Activated T-cell treated with anti-CD3 and anti-CD28 coated beads, Interleukin-2, amount 50 U/mL, for 72 hours (primary cell): ENCODE data around the gene PDF. TPM values are rescaled to one million over a fixed set of nuclear protein-coding genes. Genes with fewer than 3 reads are reported as not detected.
A peak's percentile ranks its signal among the peaks of the same experiment; 100 is the strongest.
"Not testable (repeated sequence)": the region's sequence is repeated elsewhere in the genome, so short reads cannot be mapped to it uniquely, and the experiment has no call there.

Experiments used
- ATAC-seq, 2 donors: fragments of 150-1000 bp; cut with Tn5 transposase; replicated peaks in 1 of 2; 2 replicates each; pipeline ENCODE4 v1.10.0; 2021; ENCODE audit warnings: moderate library complexity in 2 of 2, mild to moderate bottlenecking in 1 of 2
- DNase-seq, 2 donors: peaks; one replicate each; pipeline ENCODE4 v3.0.0; 2021 to 2022; ENCODE audit warnings: mixed read lengths in 1 of 2
- H3K27ac Mint-ChIP-seq: one replicate; pipeline ENCODE4 v1.8.0; 2022; ENCODE audit warnings: mild to moderate bottlenecking, moderate library complexity, mixed read lengths
- H3K27me3 Mint-ChIP-seq: one replicate; pipeline ENCODE4 v1.8.0; 2022; ENCODE audit warnings: low read depth, mixed read lengths
- H3K36me3 Mint-ChIP-seq, 2 donors: one replicate each; pipeline ENCODE4 v1.8.0; 2022; ENCODE audit warnings: mixed read lengths in 2 of 2, mild to moderate bottlenecking in 1 of 2; ENCODE audit not compliant: insufficient read depth in 2 of 2
- H3K4me1 Mint-ChIP-seq: one replicate; pipeline ENCODE4 v1.8.0; 2022; ENCODE audit warnings: low read depth, mixed read lengths
- H3K4me3 Mint-ChIP-seq, 2 donors: one replicate each; pipeline ENCODE4 v1.8.0; 2022; ENCODE audit warnings: mild to moderate bottlenecking in 2 of 2, mixed read lengths in 2 of 2, moderate library complexity in 2 of 2
- H3K9me3 Mint-ChIP-seq, 2 donors: one replicate each; pipeline ENCODE4 v1.8.0; 2022; ENCODE audit warnings: mixed read lengths in 2 of 2
- total RNA-seq, 2 donors: library from RNA; stranded (reverse); gene quantifications; one replicate each; pipeline ENCODE4 v1.2.3, GENCODE V29; 2022

PDF gene
- total RNA-seq, 2 donors from 2014 or later = 9.9 to 10.1 TPM

GRCh38 chr16:69307856-69308255, 22.5 kb downstream of the PDF start:
- Mint-ChIP-seq H3K27ac (no peak overlapping the region), H3K4me3 (no peak overlapping the region), H3K27me3 (no peaks in the 10 kb centered on the region), H3K36me3 (peaks cover 0 to 4% of the 10 kb centered on the region in 2 donors), H3K9me3 (no peaks in the 10 kb centered on the region), H3K4me1 (peaks cover 13% of the 10 kb centered on the region)
- no peak for DNase-seq
- ATAC-seq = no peak

DNA sequence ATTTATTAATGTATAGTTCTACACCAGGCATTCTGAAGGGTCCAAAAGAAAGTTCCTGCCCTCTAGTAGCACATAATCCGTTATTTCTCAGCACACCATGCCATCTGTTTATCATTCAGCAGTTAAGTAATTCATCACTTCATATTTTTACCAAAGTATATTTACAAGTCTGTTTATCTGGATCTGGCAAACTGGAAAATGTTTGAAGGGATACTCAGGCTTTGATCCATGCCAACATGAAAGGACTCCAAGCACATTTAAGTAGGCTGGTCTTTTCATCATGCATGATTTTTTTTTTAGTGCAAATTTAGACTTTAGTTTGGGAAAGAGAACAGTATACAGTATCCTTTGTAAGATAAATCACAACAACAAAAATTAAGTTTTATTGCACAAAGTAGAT, 23.3 kb downstream of the PDF start:
- DNase-seq (no peak), ATAC-seq (no peak)
- Mint-ChIP-seq H3K9me3 (no peaks in the 10 kb centered on the region), H3K4me3 (no peak overlapping the region), H3K27ac (no peak overlapping the region), H3K4me1 (peaks cover 10% of the 10 kb centered on the region), H3K27me3 (no peaks in the 10 kb centered on the region), H3K36me3 (peaks cover 0 to 3% of the 10 kb centered on the region in 2 donors)

- no peaks in the 10 kb centered on the region for H3K9me3 Mint-ChIP-seq
- H3K27me3 Mint-ChIP-seq = no peaks in the 10 kb centered on the region
- peaks cover 6% of the 10 kb centered on the region for H3K4me1 Mint-ChIP-seq
- no peak overlapping the region for H3K27ac Mint-ChIP-seq
- no peak for DNase-seq
- no peaks in the 10 kb centered on the region for H3K36me3 Mint-ChIP-seq
- no peak for ATAC-seq
- no peak overlapping the region for H3K4me3 Mint-ChIP-seq
Measured at GRCh38 chr16:69306031-69306430, 24.4 kb downstream of the PDF start.

GRCh38 chr16:69302301-69302700, 28.1 kb downstream of the PDF start:
- ATAC-seq (no peak), DNase-seq (no peak)
- Mint-ChIP-seq H3K27me3 (no peaks in the 10 kb centered on the region), H3K4me3 (no peak overlapping the region), H3K9me3 (no peaks in the 10 kb centered on the region), H3K27ac (no peak overlapping the region), H3K36me3 (peaks cover 0 to 1% of the 10 kb centered on the region in 2 donors), H3K4me1 (no peaks in the 10 kb centered on the region)

DNA sequence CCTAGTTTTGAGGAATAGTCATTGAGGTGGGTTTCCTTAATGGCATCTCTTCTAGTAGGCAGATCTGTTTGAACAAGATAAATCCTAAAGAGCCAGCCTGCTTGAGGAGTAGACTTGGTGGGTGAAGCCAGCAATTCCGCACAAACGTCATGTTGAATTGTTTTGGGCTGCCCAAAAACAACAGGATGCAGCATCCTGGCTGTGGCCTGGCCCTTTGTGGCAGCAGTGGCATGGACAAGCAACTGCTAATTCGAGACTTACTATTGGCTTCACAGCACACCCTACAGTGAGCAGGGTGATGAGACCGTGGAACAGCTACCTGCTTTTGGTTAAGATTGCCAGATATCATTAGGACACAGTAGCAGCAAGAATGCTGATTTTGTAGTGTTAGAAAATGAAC, 28.5 kb downstream of the PDF start:
- no peaks in the 10 kb centered on the region for H3K27me3 Mint-ChIP-seq
- no peak overlapping the region for H3K4me3 Mint-ChIP-seq
- no peak for DNase-seq
- no peaks in the 10 kb centered on the region for H3K9me3 Mint-ChIP-seq
- H3K4me1 Mint-ChIP-seq = no peaks in the 10 kb centered on the region
- H3K27ac Mint-ChIP-seq = no peak overlapping the region
- peaks cover 0 to 1% of the 10 kb centered on the region in 2 donors for H3K36me3 Mint-ChIP-seq
- ATAC-seq = no peak

- DNase-seq (no peak), ATAC-seq (no peak)
- H3K27ac Mint-ChIP-seq = no peak overlapping the region
- H3K27me3 Mint-ChIP-seq = no peaks in the 10 kb centered on the region
- H3K4me3 Mint-ChIP-seq = no peak overlapping the region
- peaks cover 0 to 1% of the 10 kb centered on the region in 2 donors for H3K36me3 Mint-ChIP-seq
- no peaks in the 10 kb centered on the region for H3K9me3 Mint-ChIP-seq
- no peaks in the 10 kb centered on the region for H3K4me1 Mint-ChIP-seq
Measured at GRCh38 chr16:69301187-69301586, 29.2 kb downstream of the PDF start.

- H3K4me1 Mint-ChIP-seq = peaks cover 6% of the 10 kb centered on the region
- no peak overlapping the region for H3K4me3 Mint-ChIP-seq
- no peaks in the 10 kb centered on the region for H3K27me3 Mint-ChIP-seq
- no peak for ATAC-seq
- H3K36me3 Mint-ChIP-seq = peaks cover 0 to 1% of the 10 kb centered on the region in 2 donors
- no peaks in the 10 kb centered on the region for H3K9me3 Mint-ChIP-seq
- H3K27ac Mint-ChIP-seq = no peak overlapping the region
- no peak for DNase-seq
Measured at GRCh38 chr16:69298261-69298660, 32.1 kb downstream of the PDF start.

GRCh38 chr16:69296771-69297170, 33.6 kb downstream of the PDF start:
- H3K27ac Mint-ChIP-seq, ATAC-seq, H3K27me3 Mint-ChIP-seq: not testable (repeated sequence)

GRCh38 chr16:69294051-69294450, 36.3 kb downstream of the PDF start:
- Mint-ChIP-seq H3K27me3 (no peaks in the 10 kb centered on the region), H3K27ac (peak overlapping the region; percentile 57), H3K4me3 (no peak overlapping the region), H3K4me1 (peaks cover 9% of the 10 kb centered on the region), H3K36me3 (no peaks in the 10 kb centered on the region), H3K9me3 (no peaks in the 10 kb centered on the region)
- DNase-seq = no peak
- no peak for ATAC-seq

More at GRCh38 chr16:69296771-69297170, 33.6 kb downstream of the PDF start:
- H3K4me3 Mint-ChIP-seq, H3K36me3 Mint-ChIP-seq, H3K9me3 Mint-ChIP-seq, H3K4me1 Mint-ChIP-seq, DNase-seq: not testable (repeated sequence)

DNA sequence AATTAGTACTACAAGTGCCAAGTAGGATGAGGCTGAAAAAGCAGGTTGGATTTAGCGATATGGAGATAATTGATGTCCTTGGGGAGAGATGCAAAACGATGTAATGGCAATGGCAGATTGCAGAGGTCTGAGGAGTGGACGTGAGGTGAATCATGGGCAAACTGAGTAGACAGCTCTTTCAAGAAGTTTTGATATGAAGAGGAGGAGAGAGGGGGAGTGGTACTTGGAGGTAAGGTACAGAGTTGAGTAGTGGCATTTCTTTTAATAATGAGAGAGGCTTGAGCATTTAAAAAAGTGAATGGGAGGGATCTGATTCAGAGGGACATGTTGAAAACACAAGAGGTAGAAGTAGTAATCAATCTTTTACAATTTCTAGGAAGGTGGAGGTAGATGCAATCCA, 37.0 kb downstream of the PDF start:
- Mint-ChIP-seq H3K36me3 (no peaks in the 10 kb centered on the region), H3K27ac (peak overlapping the region; percentile 57), H3K27me3 (no peaks in the 10 kb centered on the region), H3K4me3 (peak overlapping the region in 1 of 2 donors; percentile 5), H3K4me1 (peaks cover 9% of the 10 kb centered on the region), H3K9me3 (no peaks in the 10 kb centered on the region)
- peak; percentile 89 to 97 for ATAC-seq
- peak; percentile 15 to 19 for DNase-seq

DNA sequence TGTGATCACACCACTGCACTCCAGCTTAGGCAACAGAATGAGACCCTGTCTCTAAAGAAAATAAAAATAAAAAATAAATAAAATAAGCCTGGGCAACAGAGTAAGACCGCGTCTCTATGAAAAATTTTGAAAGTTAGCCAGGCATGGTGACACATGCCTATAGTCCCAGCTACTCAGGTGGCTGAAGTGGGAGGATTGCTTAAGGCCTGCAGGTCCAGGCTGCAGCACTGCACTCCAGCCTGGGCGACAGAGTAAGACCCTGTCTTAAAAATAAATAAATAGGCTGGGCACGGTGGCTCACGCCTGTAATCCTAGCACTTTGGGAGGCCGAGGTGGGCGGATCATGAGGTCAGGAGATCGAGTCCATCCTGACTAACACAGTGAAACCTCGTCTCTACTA, 38.7 kb downstream of the PDF start:
- DNase-seq, H3K4me1 Mint-ChIP-seq, H3K36me3 Mint-ChIP-seq, H3K9me3 Mint-ChIP-seq, H3K27me3 Mint-ChIP-seq, ATAC-seq, H3K27ac Mint-ChIP-seq, H3K4me3 Mint-ChIP-seq: not testable (repeated sequence)

- Mint-ChIP-seq H3K4me1 (no peaks in the 10 kb centered on the region), H3K27me3 (no peaks in the 10 kb centered on the region), H3K9me3 (no peaks in the 10 kb centered on the region), H3K27ac (no peak overlapping the region), H3K4me3 (no peak overlapping the region), H3K36me3 (no peaks in the 10 kb centered on the region)
- DNase-seq (peak; percentile 39 to 49), ATAC-seq (peak in 1 of 2 donors; percentile 23)
Measured at GRCh38 chr16:69286941-69287713, 43.3 kb downstream of the PDF start.

GRCh38 chr16:69285240-69285639, 45.1 kb downstream of the PDF start:
- Mint-ChIP-seq H3K27me3 (no peaks in the 10 kb centered on the region), H3K36me3 (no peaks in the 10 kb centered on the region), H3K9me3 (no peaks in the 10 kb centered on the region), H3K27ac (no peak overlapping the region), H3K4me3 (no peak overlapping the region), H3K4me1 (no peaks in the 10 kb centered on the region)
- DNase-seq (no peak), ATAC-seq (no peak)

DNA sequence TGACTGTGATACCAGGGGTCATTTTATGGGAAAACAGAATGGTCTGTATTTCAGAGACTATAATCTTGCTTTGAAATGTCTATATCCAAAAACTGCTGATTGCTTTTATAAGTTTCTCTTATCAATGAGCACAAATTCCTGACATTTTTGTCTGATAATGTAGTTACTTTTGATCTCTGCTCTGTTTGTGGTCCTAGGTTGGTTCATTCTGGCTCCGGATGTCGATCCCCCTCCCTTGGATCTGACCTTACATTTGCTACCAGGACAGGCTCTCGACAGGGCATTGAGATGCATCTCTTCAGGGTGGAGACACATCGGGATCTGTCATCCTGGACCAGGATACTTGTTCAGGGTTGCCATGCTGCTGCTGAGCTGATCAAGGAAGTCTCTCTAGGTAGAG, 46.5 kb downstream of the PDF start:
- H3K27me3 Mint-ChIP-seq = no peaks in the 10 kb centered on the region
- no peaks in the 10 kb centered on the region for H3K36me3 Mint-ChIP-seq
- DNase-seq (no peak), ATAC-seq (no peak)
- no peak overlapping the region for H3K4me3 Mint-ChIP-seq
- H3K4me1 Mint-ChIP-seq = no peaks in the 10 kb centered on the region
- no peak overlapping the region for H3K27ac Mint-ChIP-seq
- H3K9me3 Mint-ChIP-seq = no peaks in the 10 kb centered on the region
